ENCODE data around the gene RLN3. TPM values are rescaled to one million over a fixed set of nuclear protein-coding genes. Genes with fewer than 3 reads are reported as not detected.
A peak's percentile ranks its signal among the peaks of the same experiment; 100 is the strongest.

RLN3 gene
- total and polyA plus RNA-seq, 10 of the 15 experiments (the other 5 are each of a cell fraction or from before 2014, with no cell fraction given), result not detected

- BruUV-seq (replicated peaks), result no TSS peak
- ChIA-PET RAD21 (ENCODE audit: unreplicated experiment) (interaction anchor here (0.7 to 1.0 kb wide), 2 partner anchors 69 to 91 kb away, joined by 3 read pairs; no protein-coding TSS in a partner anchor), SMC1A (ENCODE audit: uncharacterized antibody, unreplicated experiment) (interaction anchor here (0.6 to 1.2 kb wide), 4 partner anchors 11 to 443 kb away, joined by 3 to 6 read pairs (median 3); partner anchors contain the start of genes GIPC1, MISP3 and RFX1), POLR2A (interaction anchor here (0.6 to 1.5 kb wide), 3 partner anchors 21 to 217 kb away, joined by 3 to 5 read pairs (median 3); partner anchors contain the start of genes IL27RA and RFX1), CTCF (interaction anchor here (0.7 to 2.4 kb wide), 4 partner anchors 10 to 174 kb away, joined by 3 to 14 read pairs (median 4); no protein-coding TSS in a partner anchor)
- Histone ChIP-seq H3K9me3 (replicated peaks; ENCODE audit: control insufficient read depth, insufficient read depth, low read length) (peaks cover 2% of the 10 kb centered on the region; the same call in 1 of the 3 replicates), H3K79me2 (ENCODE audit: control insufficient read depth, insufficient read depth, low read length) (no peaks in the 10 kb centered on the region), H3K4me2 (ENCODE audit: control insufficient read depth, insufficient read depth) (no peak overlapping the region), H3K27ac (ENCODE audit: control insufficient read depth, insufficient read depth) (no peak overlapping the region), H3K36me3 (ENCODE audit: control insufficient read depth in 2 of 2, insufficient read depth in 2 of 2, low read length in 1 of 2) (peaks cover 8 to 12% of the 10 kb centered on the region in 2 experiments; a peak in 3 of 4 replicates), H3K4me3 (no peak overlapping the region), H3K27me3 (replicated peaks in 1 of 2; ENCODE audit: control insufficient read depth in 2 of 2, insufficient read depth in 2 of 2, low read length in 1 of 2) (peaks cover 0 to 1% of the 10 kb centered on the region in 2 experiments; a peak in 3 of 4 replicates), H3K4me1 (ENCODE audit: control insufficient read depth, insufficient read depth, low read length) (no peaks in the 10 kb centered on the region), H2AFZ (ENCODE audit: control insufficient read depth, low read depth, low read length) (no peak overlapping the region), H4K20me1 (ENCODE audit: control insufficient read depth, insufficient read depth) (no peaks in the 10 kb centered on the region), H3K9ac (ENCODE audit: control insufficient read depth, insufficient read depth, low read length) (no peak overlapping the region)
- DNase-seq (ENCODE audit: low read depth, low spot score) (no peak), ATAC-seq (no peak), FAIRE-seq (peak; percentile 41)
- 94% methylated on average over 3 of the region's 3 CpGs for WGBS (ENCODE audit: insufficient coverage, insufficient replicate concordance, low lambda C conversion rate, missing lambda C conversion rate)
- in situ Hi-C loops (cut with MboI), result loop anchor here (25.0 kb wide), 1 partner anchor 766 kb away; no protein-coding TSS in a partner anchor
- intact Hi-C loops (cut with micrococcal nuclease; ENCODE audit: unreplicated experiment), result no loop called here
- no peak for TF ChIP-seq RELA (IDR thresholded peaks at IDR 0.05; ENCODE audit: borderline replicate concordance, partially characterized antibody)
- TF ChIP-seq EZH2 (IDR thresholded peaks at IDR 0.05; ENCODE audit: borderline replicate concordance, control insufficient read depth, low read depth, low read length), result no peak
- TF ChIP-seq ZBTB40 (IDR thresholded peaks at IDR 0.05; ENCODE audit: borderline replicate concordance), result no peak
- TF ChIP-seq MTA2 (IDR thresholded peaks at IDR 0.05; ENCODE audit: low read depth), result no peak
- TF ChIP-seq ZZZ3 (IDR thresholded peaks at IDR 0.05; ENCODE audit: control insufficient read depth, insufficient read length, low read depth), result no peak
- TF ChIP-seq, protein P1, sequence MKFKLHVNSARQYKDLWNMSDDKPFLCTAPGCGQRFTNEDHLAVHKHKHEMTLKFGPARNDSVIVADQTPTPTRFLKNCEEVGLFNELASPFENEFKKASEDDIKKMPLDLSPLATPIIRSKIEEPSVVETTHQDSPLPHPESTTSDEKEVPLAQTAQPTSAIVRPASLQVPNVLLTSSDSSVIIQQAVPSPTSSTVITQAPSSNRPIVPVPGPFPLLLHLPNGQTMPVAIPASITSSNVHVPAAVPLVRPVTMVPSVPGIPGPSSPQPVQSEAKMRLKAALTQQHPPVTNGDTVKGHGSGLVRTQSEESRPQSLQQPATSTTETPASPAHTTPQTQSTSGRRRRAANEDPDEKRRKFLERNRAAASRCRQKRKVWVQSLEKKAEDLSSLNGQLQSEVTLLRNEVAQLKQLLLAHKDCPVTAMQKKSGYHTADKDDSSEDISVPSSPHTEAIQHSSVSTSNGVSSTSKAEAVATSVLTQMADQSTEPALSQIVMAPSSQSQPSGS (IDR thresholded peaks at IDR 0.05; ENCODE audit: low read length), result no peak
- TF ChIP-seq TCF7 (IDR thresholded peaks at IDR 0.05; ENCODE audit: borderline replicate concordance), result no peak
- TF ChIP-seq RB1 (IDR thresholded peaks at IDR 0.05; ENCODE audit: borderline replicate concordance), result no peak
- TF ChIP-seq, protein P2, sequence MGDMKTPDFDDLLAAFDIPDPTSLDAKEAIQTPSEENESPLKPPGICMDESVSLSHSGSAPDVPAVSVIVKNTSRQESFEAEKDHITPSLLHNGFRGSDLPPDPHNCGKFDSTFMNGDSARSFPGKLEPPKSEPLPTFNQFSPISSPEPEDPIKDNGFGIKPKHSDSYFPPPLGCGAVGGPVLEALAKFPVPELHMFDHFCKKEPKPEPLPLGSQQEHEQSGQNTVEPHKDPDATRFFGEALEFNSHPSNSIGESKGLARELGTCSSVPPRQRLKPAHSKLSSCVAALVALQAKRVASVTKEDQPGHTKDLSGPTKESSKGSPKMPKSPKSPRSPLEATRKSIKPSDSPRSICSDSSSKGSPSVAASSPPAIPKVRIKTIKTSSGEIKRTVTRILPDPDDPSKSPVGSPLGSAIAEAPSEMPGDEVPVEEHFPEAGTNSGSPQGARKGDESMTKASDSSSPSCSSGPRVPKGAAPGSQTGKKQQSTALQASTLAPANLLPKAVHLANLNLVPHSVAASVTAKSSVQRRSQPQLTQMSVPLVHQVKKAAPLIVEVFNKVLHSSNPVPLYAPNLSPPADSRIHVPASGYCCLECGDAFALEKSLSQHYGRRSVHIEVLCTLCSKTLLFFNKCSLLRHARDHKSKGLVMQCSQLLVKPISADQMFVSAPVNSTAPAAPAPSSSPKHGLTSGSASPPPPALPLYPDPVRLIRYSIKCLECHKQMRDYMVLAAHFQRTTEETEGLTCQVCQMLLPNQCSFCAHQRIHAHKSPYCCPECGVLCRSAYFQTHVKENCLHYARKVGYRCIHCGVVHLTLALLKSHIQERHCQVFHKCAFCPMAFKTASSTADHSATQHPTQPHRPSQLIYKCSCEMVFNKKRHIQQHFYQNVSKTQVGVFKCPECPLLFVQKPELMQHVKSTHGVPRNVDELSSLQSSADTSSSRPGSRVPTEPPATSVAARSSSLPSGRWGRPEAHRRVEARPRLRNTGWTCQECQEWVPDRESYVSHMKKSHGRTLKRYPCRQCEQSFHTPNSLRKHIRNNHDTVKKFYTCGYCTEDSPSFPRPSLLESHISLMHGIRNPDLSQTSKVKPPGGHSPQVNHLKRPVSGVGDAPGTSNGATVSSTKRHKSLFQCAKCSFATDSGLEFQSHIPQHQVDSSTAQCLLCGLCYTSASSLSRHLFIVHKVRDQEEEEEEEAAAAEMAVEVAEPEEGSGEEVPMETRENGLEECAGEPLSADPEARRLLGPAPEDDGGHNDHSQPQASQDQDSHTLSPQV (IDR thresholded peaks at IDR 0.05), result no peak
- TF ChIP-seq TBL1XR1 (IDR thresholded peaks at IDR 0.05; ENCODE audit: low read depth, low read length), result no peak
- TF ChIP-seq, protein P3, sequence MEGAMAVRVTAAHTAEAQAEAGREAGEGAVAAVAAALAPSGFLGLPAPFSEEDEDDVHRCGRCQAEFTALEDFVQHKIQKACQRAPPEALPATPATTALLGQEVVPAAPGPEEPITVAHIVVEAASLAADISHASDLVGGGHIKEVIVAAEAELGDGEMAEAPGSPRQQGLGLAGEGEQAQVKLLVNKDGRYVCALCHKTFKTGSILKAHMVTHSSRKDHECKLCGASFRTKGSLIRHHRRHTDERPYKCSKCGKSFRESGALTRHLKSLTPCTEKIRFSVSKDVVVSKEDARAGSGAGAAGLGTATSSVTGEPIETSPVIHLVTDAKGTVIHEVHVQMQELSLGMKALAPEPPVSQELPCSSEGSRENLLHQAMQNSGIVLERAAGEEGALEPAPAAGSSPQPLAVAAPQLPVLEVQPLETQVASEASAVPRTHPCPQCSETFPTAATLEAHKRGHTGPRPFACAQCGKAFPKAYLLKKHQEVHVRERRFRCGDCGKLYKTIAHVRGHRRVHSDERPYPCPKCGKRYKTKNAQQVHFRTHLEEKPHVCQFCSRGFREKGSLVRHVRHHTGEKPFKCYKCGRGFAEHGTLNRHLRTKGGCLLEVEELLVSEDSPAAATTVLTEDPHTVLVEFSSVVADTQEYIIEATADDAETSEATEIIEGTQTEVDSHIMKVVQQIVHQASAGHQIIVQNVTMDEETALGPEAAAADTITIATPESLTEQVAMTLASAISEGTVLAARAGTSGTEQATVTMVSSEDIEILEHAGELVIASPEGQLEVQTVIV (IDR thresholded peaks at IDR 0.05; ENCODE audit: borderline replicate concordance, partially characterized antibody), result no peak
Measured at GRCh38 chr19:14053032-14053431, 25.1 kb downstream of the RLN3 start.
